ENCODE measurements around the gene C5orf47. TPM values are rescaled to one million over a fixed set of nuclear protein-coding genes. Genes with fewer than 3 reads are reported as not detected.

The C5orf47 gene
- total RNA-seq, 1 donor from 2014 or later: not detected

- DNase-seq (ENCODE audit: low read depth in 2 of 2): no peak
These were observed 17.9 kb upstream of the C5orf47 start for GRCh38 chr5:173970878-173971650.

- DNase-seq (ENCODE audit: low read depth in 2 of 2): no peak
These were observed 17.2 kb upstream of the C5orf47 start for GRCh38 chr5:173971681-173972345.

- no peak for DNase-seq (ENCODE audit: low read depth in 2 of 2)
These were observed 16.4 kb upstream of the C5orf47 start for GRCh38 chr5:173972607-173972924.

GRCh38 chr5:173972925-173973615 lies 15.9 kb upstream of the C5orf47 start:
- peak; percentile 77 to 83 for DNase-seq (ENCODE audit: low read depth in 2 of 2)

GRCh38 chr5:173973616-173973969 lies 15.4 kb upstream of the C5orf47 start:
- peak in 1 of 2 donors; percentile 12 for DNase-seq (ENCODE audit: low read depth in 2 of 2)

- no peak for DNase-seq (ENCODE audit: low read depth in 2 of 2)
These were observed 14.2 kb upstream of the C5orf47 start for GRCh38 chr5:173974688-173975239.

GRCh38 chr5:173981185-173981761 lies 7.7 kb upstream of the C5orf47 start:
- no peak for DNase-seq (ENCODE audit: low read depth in 2 of 2)

GRCh38 chr5:173984218-173984617 lies 4.8 kb upstream of the C5orf47 start:
- peak; percentile 22 to 56 for DNase-seq (ENCODE audit: low read depth in 2 of 2)

- DNase-seq (ENCODE audit: low read depth in 2 of 2): no peak
These were observed 587 bp downstream of the C5orf47 start for GRCh38 chr5:173989432-173990082.

GRCh38 chr5:173997331-173997730 lies 8.4 kb downstream of the C5orf47 start:
- DNase-seq (ENCODE audit: low read depth in 2 of 2): no peak

- peak in 1 of 2 donors; percentile 47 for DNase-seq (ENCODE audit: low read depth in 2 of 2)
These were observed 9.6 kb downstream of the C5orf47 start for GRCh38 chr5:173998531-173998930.

GRCh38 chr5:174000076-174000475 lies 11.1 kb downstream of the C5orf47 start:
- no peak for DNase-seq (ENCODE audit: low read depth in 2 of 2)

GRCh38 chr5:174003795-174004194 lies 14.8 kb downstream of the C5orf47 start:
- DNase-seq (ENCODE audit: low read depth in 2 of 2): no peak

GRCh38 chr5:174008922-174009321 lies 20.0 kb downstream of the C5orf47 start:
- DNase-seq (ENCODE audit: low read depth in 2 of 2): no peak

GRCh38 chr5:174010365-174010764 lies 21.4 kb downstream of the C5orf47 start:
- no peak for DNase-seq (ENCODE audit: low read depth in 2 of 2)

GRCh38 chr5:174011441-174011840 lies 22.5 kb downstream of the C5orf47 start:
- DNase-seq (ENCODE audit: low read depth in 2 of 2): no peak

- peak; percentile 65 to 72 for DNase-seq (ENCODE audit: low read depth in 2 of 2)
These were observed 31.3 kb downstream of the C5orf47 start for GRCh38 chr5:174020069-174020927.

- DNase-seq (ENCODE audit: low read depth in 2 of 2): no peak
These were observed 31.9 kb downstream of the C5orf47 start for GRCh38 chr5:174020928-174021304.

- DNase-seq (ENCODE audit: low read depth in 2 of 2): no peak
These were observed 33.6 kb downstream of the C5orf47 start for GRCh38 chr5:174022384-174023095.

GRCh38 chr5:174030286-174030685 lies 41.3 kb downstream of the C5orf47 start:
- DNase-seq (ENCODE audit: low read depth in 2 of 2): no peak
